WTC11 (cell line): Measurements from ENCODE around the gene HERPUD2. TPM values are rescaled to one million over a fixed set of nuclear protein-coding genes. Genes with fewer than 3 reads are reported as not detected.

Experiments used
- ATAC-seq: fragments of 200-7000 bp; cut with Tn5 transposase; 2 replicates; pipeline ENCODE4 v1.10.0; 2021; ENCODE audit warnings: mild to moderate bottlenecking, moderate library complexity
- CTCF ChIA-PET: fragments of 300-600 bp; sonication (Branson Sonifier 250); formaldehyde crosslinking; loops from one replicate; lab custom pipeline; 2021; ENCODE audit warnings: antibody characterized with exemption; lab: Charles Lee
- POLR2A ChIA-PET: fragments of 350-600 bp; sonication (Branson Sonifier 250); formaldehyde crosslinking; loops from one replicate; lab custom pipeline; 2021; ENCODE audit warnings: antibody characterized with exemption; lab: Charles Lee
- DNase-seq: peaks from one replicate; pipeline ENCODE4 v3.0.0; 2021; ENCODE audit warnings: low spot score
- H3K27ac Mint-ChIP-seq: 2 replicates; pipeline ENCODE4 v1.8.0; 2021; ENCODE audit warnings: mixed read lengths
- H3K27me3 Mint-ChIP-seq: 2 replicates; pipeline ENCODE4 v1.8.0; 2021; ENCODE audit warnings: low read depth, mild to moderate bottlenecking, moderate library complexity, mixed read lengths
- H3K36me3 Mint-ChIP-seq: 2 replicates; pipeline ENCODE4 v1.8.0; 2021; ENCODE audit warnings: mixed read lengths
- H3K4me1 Mint-ChIP-seq: 2 replicates; pipeline ENCODE4 v1.8.0; 2022; ENCODE audit warnings: mixed read lengths
- H3K4me3 Mint-ChIP-seq: 2 replicates; pipeline ENCODE4 v1.8.0; 2021; ENCODE audit warnings: mild to moderate bottlenecking, moderate library complexity, mixed read lengths
- H3K9me3 Mint-ChIP-seq: 2 replicates; pipeline ENCODE4 v1.8.0; 2021; ENCODE audit warnings: mixed read lengths
- ATF1 ChIP-seq: sonication (generic); formaldehyde crosslinking; IDR thresholded peaks from 2 replicates; pipeline ENCODE4 v1.8.1; 2023; ENCODE audit warnings: mild to moderate bottlenecking, moderate library complexity, missing genetic modification reagents
- ELF4 ChIP-seq: sonication (generic); formaldehyde crosslinking; IDR thresholded peaks from 2 replicates; pipeline ENCODE4 v1.8.1; 2022; ENCODE audit warnings: low read depth, mild to moderate bottlenecking, moderate library complexity, missing genetic modification reagents
- ESRRA ChIP-seq: sonication (generic); formaldehyde crosslinking; IDR thresholded peaks from 2 replicates; pipeline ENCODE4 v1.8.1; 2022; ENCODE audit warnings: mild to moderate bottlenecking, missing genetic modification reagents, borderline replicate concordance
- FOXP1 ChIP-seq: sonication (generic); formaldehyde crosslinking; IDR thresholded peaks from 2 replicates; pipeline ENCODE4 v1.8.0; 2022; ENCODE audit warnings: missing genetic modification reagents, mild to moderate bottlenecking, moderate library complexity, borderline replicate concordance
- IRF2 ChIP-seq: sonication (generic); formaldehyde crosslinking; IDR thresholded peaks from 2 replicates; pipeline ENCODE4 v1.8.0; 2022; ENCODE audit warnings: low read depth, missing genetic modification reagents, borderline replicate concordance
- MXD4 ChIP-seq: fragments of 250-450 bp; sonication (Bioruptor Pico); IDR thresholded peaks from 2 replicates; pipeline ENCODE4 v1.8.0; 2021; ENCODE audit warnings: mild to moderate bottlenecking, moderate library complexity, borderline replicate concordance
- MYBL2 ChIP-seq: sonication (generic); formaldehyde crosslinking; IDR thresholded peaks from 2 replicates; pipeline ENCODE4 v1.8.1; 2023; ENCODE audit warnings: mild to moderate bottlenecking, moderate library complexity, missing genetic modification reagents
- NFATC4 ChIP-seq: fragments of 250-450 bp; sonication (Bioruptor Pico); IDR thresholded peaks from 2 replicates; pipeline ENCODE4 v1.9.0; 2021; ENCODE audit warnings: mild to moderate bottlenecking
- NR2C2 ChIP-seq: sonication (generic); formaldehyde crosslinking; IDR thresholded peaks from 2 replicates; pipeline ENCODE4 v1.8.0; 2022; ENCODE audit warnings: mild to moderate bottlenecking, missing genetic modification reagents
- OVOL2 ChIP-seq: fragments of 250-450 bp; sonication (Bioruptor Pico); IDR thresholded peaks from 2 replicates; pipeline ENCODE4 v1.9.0; 2021; ENCODE audit warnings: mild to moderate bottlenecking, borderline replicate concordance
- PRRX2 ChIP-seq: fragments of 250-450 bp; sonication (Bioruptor Pico); IDR thresholded peaks from 2 replicates; pipeline ENCODE4 v1.8.0; 2021; ENCODE audit warnings: mild to moderate bottlenecking
- RORB ChIP-seq: fragments of 250-450 bp; sonication (Bioruptor Pico); IDR thresholded peaks from 2 replicates; pipeline ENCODE4 v1.9.0; 2021; ENCODE audit warnings: mild to moderate bottlenecking
- SOX15 ChIP-seq: fragments of 250-450 bp; sonication (Bioruptor Pico); IDR thresholded peaks from 2 replicates; pipeline ENCODE4 v1.9.0; 2021; ENCODE audit warnings: mild to moderate bottlenecking
- SP1 ChIP-seq: sonication (generic); formaldehyde crosslinking; conservative IDR thresholded peaks from 2 replicates; pipeline ENCODE4 v1.8.1; 2022; ENCODE audit warnings: missing genetic modification reagents
- TCF7 ChIP-seq: sonication (generic); formaldehyde crosslinking; IDR thresholded peaks from 2 replicates; pipeline ENCODE4 v1.8.0; 2022; ENCODE audit warnings: mild to moderate bottlenecking, low read depth, missing genetic modification reagents, moderate library complexity
- ZNF121 ChIP-seq: sonication (generic); formaldehyde crosslinking; IDR thresholded peaks from 2 replicates; pipeline ENCODE4 v1.8.0; 2023; ENCODE audit warnings: missing genetic modification reagents
- ZNF423 ChIP-seq: fragments of 250-450 bp; sonication (Bioruptor Pico); IDR thresholded peaks from 2 replicates; pipeline ENCODE4 v2.1.2; 2022; ENCODE audit warnings: mild to moderate bottlenecking, moderate library complexity
- total RNA-seq: library from RNA; stranded (reverse); gene quantifications from 3 replicates; pipeline ENCODE4 v1.2.3, GENCODE V29; 2021
- TF ChIP-seq, protein P1 (sequence below): sonication (generic); formaldehyde crosslinking; IDR thresholded peaks from 2 replicates; pipeline ENCODE4 v1.8.1; 2023; ENCODE audit warnings: mild to moderate bottlenecking, missing genetic modification reagents, moderate library complexity
- TF ChIP-seq, protein P2 (sequence below): sonication (generic); formaldehyde crosslinking; IDR thresholded peaks from 2 replicates; pipeline ENCODE4 v1.8.1; 2022; ENCODE audit warnings: low read depth, mild to moderate bottlenecking, moderate library complexity, missing genetic modification reagents, borderline replicate concordance
- TF ChIP-seq, protein P3 (sequence below): fragments of 250-450 bp; sonication (Bioruptor Pico); conservative IDR thresholded peaks from 2 replicates; pipeline ENCODE4 v1.9.0; 2021; ENCODE audit warnings: mild to moderate bottlenecking
- TF ChIP-seq, protein P4 (sequence below): fragments of 250-450 bp; sonication (Bioruptor Pico); IDR thresholded peaks from 2 replicates; pipeline ENCODE4 v1.8.0; 2021; ENCODE audit warnings: mild to moderate bottlenecking
- TF ChIP-seq, protein P5 (sequence below): sonication (generic); formaldehyde crosslinking; IDR thresholded peaks from 2 replicates; pipeline ENCODE4 v1.8.0; 2022; ENCODE audit warnings: mild to moderate bottlenecking, missing genetic modification reagents
- TF ChIP-seq, protein P6 (sequence below): sonication (generic); formaldehyde crosslinking; IDR thresholded peaks from 2 replicates; pipeline ENCODE4 v1.8.0; 2023; ENCODE audit warnings: mild to moderate bottlenecking, missing genetic modification reagents

Gene HERPUD2
- total RNA-seq, 1 experiment from 2014 or later, result 16.2 TPM

DNA sequence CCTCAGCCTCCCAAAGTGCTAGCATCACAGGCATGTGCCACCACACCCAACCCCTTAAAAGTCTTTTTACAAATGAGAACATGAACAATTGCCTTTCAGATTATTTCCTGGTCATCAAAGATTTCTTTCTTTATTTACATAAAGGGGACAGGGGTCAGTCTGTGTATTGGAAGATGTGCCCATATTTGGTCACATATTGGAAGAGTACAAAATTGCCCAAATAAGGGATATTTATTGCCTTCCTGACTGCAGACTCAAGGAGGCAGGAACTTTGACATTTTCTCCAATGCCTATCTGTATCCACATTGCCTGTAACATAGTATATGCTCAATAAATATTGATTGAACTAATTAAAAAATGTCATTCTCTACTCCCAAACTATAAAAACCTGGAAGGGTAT is 25.9 kb upstream of the HERPUD2 start:
- Mint-ChIP-seq H3K27me3 (no peaks in the 10 kb centered on the region), H3K27ac (no peak overlapping the region), H3K36me3 (no peaks in the 10 kb centered on the region), H3K9me3 (0 out of 2 replicates have a peak, but pooled peaks cover 3% of the 10 kb centered on the region), H3K4me1 (no peaks in the 10 kb centered on the region), H3K4me3 (no peak overlapping the region)
- POLR2A ChIA-PET, result no interaction called here
- ATAC-seq (no peak), DNase-seq (no peak)
- TF ChIP-seq IRF2 (CRISPR knock-in tag) (no peak), RORB (no peak), FOXP1 (CRISPR knock-in tag) (no peak), MYBL2 (CRISPR knock-in tag) (no peak), SP1 (CRISPR knock-in tag) (no peak), MXD4 (CRISPR knock-in tag) (no peak), ESRRA (CRISPR knock-in tag) (no peak), NFATC4 (CRISPR knock-in tag) (no peak)
- TF ChIP-seq, protein P1, sequence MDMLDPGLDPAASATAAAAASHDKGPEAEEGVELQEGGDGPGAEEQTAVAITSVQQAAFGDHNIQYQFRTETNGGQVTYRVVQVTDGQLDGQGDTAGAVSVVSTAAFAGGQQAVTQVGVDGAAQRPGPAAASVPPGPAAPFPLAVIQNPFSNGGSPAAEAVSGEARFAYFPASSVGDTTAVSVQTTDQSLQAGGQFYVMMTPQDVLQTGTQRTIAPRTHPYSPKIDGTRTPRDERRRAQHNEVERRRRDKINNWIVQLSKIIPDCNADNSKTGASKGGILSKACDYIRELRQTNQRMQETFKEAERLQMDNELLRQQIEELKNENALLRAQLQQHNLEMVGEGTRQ, result no peak
- TF ChIP-seq, protein P2, sequence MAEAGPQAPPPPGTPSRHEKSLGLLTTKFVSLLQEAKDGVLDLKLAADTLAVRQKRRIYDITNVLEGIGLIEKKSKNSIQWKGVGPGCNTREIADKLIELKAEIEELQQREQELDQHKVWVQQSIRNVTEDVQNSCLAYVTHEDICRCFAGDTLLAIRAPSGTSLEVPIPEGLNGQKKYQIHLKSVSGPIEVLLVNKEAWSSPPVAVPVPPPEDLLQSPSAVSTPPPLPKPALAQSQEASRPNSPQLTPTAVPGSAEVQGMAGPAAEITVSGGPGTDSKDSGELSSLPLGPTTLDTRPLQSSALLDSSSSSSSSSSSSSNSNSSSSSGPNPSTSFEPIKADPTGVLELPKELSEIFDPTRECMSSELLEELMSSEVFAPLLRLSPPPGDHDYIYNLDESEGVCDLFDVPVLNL, result no peak
- TF ChIP-seq, protein P3, sequence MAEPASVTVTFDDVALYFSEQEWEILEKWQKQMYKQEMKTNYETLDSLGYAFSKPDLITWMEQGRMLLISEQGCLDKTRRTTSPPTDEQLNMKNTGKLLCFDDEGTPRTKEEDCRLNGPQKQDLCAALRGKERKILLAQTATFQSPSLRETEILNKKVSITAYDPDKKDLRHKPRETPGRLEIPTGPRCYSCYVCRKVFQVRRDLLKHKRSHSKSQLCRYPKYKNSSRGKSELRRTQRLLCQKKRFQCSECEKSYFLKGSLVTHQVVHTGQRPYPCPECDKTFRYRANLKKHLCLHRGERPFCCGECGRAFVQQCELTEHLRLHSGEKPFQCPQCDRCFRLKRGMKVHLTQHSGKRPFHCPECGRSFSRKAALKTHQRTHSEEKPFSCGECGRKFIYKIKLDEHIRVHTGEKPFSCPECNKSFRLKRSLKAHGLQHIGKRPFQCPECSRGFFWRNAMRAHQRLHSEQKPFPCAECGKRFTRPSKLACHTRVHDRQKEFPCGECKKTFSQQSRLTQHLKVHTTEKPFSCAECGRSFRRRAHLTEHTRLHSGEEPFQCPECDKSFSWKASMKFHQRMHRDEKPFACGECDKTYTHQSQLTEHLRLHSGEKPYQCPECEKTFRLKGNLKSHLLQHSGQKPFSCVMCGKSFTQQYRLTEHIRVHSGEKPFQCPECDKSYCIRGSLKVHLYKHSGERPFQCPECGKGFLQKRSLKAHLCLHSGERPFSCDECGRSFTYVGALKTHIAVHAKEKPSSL, result no peak
- CTCF ChIA-PET, result interaction anchor here (1.1 kb wide), 1 partner anchor 11 kb away, joined by 3 read pairs; no protein-coding TSS in a partner anchor

DNA sequence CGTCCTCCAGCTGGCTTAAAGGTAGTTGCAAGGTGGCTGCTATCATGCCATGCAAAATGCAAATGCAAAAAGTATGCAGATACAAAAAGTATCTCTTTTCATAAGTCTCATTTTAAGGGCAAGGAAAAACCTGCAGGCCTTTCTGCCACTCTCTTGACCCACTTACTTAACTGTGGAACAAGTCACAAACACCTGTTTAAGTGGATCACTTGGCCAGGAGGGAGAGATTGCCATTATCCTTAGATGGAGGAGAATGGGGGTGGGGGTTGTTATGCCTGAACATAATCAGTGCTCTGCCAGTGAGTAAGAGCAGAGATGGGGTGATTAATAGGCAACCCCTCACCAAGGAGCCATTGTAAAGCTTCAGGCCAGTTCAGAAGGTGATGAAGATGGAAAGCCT is 25.1 kb upstream of the HERPUD2 start:
- 0 out of 2 replicates have a peak, but pooled peaks cover 3% of the 10 kb centered on the region for H3K9me3 Mint-ChIP-seq
- no peak overlapping the region for H3K4me3 Mint-ChIP-seq
- no peak for ATAC-seq
- CTCF ChIA-PET, result interaction anchor here (1.1 kb wide), 1 partner anchor 10 kb away, joined by 3 read pairs; no protein-coding TSS in a partner anchor
- DNase-seq, result no peak
- POLR2A ChIA-PET, result no interaction called here
- H3K27me3 Mint-ChIP-seq, result no peaks in the 10 kb centered on the region
- H3K27ac Mint-ChIP-seq, result no peak overlapping the region
- H3K36me3 Mint-ChIP-seq, result no peaks in the 10 kb centered on the region
- no peaks in the 10 kb centered on the region for H3K4me1 Mint-ChIP-seq
- TF ChIP-seq, protein P4, sequence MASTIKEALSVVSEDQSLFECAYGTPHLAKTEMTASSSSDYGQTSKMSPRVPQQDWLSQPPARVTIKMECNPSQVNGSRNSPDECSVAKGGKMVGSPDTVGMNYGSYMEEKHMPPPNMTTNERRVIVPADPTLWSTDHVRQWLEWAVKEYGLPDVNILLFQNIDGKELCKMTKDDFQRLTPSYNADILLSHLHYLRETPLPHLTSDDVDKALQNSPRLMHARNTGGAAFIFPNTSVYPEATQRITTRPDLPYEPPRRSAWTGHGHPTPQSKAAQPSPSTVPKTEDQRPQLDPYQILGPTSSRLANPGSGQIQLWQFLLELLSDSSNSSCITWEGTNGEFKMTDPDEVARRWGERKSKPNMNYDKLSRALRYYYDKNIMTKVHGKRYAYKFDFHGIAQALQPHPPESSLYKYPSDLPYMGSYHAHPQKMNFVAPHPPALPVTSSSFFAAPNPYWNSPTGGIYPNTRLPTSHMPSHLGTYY, result no peak
- TF ChIP-seq SOX15 (no peak), ZNF423 (CRISPR knock-in tag) (no peak), ATF1 (no peak), RORB (no peak), NR2C2 (no peak)
- TF ChIP-seq, protein P5, sequence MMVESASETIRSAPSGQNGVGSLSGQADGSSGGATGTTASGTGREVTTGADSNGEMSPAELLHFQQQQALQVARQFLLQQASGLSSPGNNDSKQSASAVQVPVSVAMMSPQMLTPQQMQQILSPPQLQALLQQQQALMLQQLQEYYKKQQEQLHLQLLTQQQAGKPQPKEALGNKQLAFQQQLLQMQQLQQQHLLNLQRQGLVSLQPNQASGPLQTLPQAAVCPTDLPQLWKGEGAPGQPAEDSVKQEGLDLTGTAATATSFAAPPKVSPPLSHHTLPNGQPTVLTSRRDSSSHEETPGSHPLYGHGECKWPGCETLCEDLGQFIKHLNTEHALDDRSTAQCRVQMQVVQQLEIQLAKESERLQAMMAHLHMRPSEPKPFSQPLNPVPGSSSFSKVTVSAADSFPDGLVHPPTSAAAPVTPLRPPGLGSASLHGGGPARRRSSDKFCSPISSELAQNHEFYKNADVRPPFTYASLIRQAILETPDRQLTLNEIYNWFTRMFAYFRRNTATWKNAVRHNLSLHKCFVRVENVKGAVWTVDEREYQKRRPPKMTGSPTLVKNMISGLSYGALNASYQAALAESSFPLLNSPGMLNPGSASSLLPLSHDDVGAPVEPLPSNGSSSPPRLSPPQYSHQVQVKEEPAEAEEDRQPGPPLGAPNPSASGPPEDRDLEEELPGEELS (CRISPR knock-in tag), result no peak

DNA sequence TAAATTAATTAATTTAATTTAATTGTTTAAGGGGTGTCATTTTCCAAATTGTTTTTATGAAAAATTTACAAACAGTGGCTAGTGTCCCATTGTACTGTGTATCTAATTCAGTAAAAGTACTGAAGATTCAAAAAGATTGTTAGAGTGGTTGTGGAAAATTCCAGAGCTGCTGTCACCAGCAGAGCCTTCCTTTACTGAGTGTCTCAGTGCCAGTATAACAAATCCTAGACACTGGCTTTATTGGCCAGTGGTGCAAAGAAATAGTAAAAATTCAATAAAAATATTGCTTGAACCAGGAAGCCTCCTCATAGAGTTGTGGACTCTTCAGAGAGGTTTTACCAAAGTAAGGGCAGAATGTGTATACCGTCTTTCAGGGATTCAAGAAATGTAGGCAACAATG is 23.1 kb upstream of the HERPUD2 start:
- H3K9me3 Mint-ChIP-seq, result no peaks in the 10 kb centered on the region
- CTCF ChIA-PET, result no interaction called here
- TF ChIP-seq IRF2 (CRISPR knock-in tag), result no peak
- no peak for TF ChIP-seq ZNF121 (CRISPR knock-in tag)
- TF ChIP-seq ATF1, result no peak
- TF ChIP-seq PRRX2 (CRISPR knock-in tag), result no peak
- TF ChIP-seq, protein P6, sequence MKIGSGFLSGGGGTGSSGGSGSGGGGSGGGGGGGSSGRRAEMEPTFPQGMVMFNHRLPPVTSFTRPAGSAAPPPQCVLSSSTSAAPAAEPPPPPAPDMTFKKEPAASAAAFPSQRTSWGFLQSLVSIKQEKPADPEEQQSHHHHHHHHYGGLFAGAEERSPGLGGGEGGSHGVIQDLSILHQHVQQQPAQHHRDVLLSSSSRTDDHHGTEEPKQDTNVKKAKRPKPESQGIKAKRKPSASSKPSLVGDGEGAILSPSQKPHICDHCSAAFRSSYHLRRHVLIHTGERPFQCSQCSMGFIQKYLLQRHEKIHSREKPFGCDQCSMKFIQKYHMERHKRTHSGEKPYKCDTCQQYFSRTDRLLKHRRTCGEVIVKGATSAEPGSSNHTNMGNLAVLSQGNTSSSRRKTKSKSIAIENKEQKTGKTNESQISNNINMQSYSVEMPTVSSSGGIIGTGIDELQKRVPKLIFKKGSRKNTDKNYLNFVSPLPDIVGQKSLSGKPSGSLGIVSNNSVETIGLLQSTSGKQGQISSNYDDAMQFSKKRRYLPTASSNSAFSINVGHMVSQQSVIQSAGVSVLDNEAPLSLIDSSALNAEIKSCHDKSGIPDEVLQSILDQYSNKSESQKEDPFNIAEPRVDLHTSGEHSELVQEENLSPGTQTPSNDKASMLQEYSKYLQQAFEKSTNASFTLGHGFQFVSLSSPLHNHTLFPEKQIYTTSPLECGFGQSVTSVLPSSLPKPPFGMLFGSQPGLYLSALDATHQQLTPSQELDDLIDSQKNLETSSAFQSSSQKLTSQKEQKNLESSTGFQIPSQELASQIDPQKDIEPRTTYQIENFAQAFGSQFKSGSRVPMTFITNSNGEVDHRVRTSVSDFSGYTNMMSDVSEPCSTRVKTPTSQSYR, result no peak
- TF ChIP-seq FOXP1 (CRISPR knock-in tag), result no peak
- TF ChIP-seq OVOL2 (CRISPR knock-in tag), result no peak
- no peak for TF ChIP-seq ESRRA (CRISPR knock-in tag)
- TF ChIP-seq TCF7 (CRISPR knock-in tag), result no peak
- no peak for TF ChIP-seq ELF4 (CRISPR knock-in tag)

More for the DNA sequence above, 23.1 kb upstream of the HERPUD2 start:
- POLR2A ChIA-PET, result no interaction called here
- Mint-ChIP-seq H3K27ac (no peak overlapping the region), H3K4me3 (no peak overlapping the region), H3K27me3 (no peaks in the 10 kb centered on the region), H3K4me1 (0 out of 2 replicates have a peak, but pooled peaks cover 4% of the 10 kb centered on the region), H3K36me3 (no peaks in the 10 kb centered on the region)
- no peak for DNase-seq
- ATAC-seq, result no peak
